ENCODE measurements around the gene DGKD. TPM values are rescaled to one million over a fixed set of nuclear protein-coding genes. Genes with fewer than 3 reads are reported as not detected.

DGKD gene
- total RNA-seq, 1 donor from 2014 or later = 58.0 TPM

DNA sequence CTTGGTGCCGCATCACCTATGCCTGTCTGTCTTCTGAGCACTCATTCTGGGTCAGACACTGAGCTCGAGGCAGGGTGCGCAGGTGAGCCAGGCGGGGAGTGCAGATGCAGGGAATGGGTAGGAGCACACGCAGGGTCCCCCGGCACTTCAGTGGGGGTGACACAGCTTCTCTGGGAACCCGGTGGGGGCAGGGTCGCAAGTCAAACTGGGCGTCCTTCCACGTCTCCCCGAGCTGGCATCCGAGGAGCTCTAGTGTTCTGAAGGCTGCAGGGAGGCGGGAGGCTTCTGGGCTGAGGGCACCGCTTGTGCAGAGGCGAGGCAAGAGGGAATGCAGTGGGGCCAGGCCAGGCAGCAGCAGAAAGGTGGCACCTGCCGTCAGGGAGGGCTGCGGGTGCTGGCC is 86.0 kb downstream of the DGKD start:
- intact Hi-C loops (cut with micrococcal nuclease) = loop anchor here (5.0 kb wide), 1 partner anchor 833 kb away; no protein-coding TSS in a partner anchor

- intact Hi-C loops (cut with micrococcal nuclease) = loop anchor here (5.0 kb wide), 1 partner anchor 833 kb away; no protein-coding TSS in a partner anchor
These were observed 86.4 kb downstream of the DGKD start for GRCh38 chr2:233440714-233441113.

DNA sequence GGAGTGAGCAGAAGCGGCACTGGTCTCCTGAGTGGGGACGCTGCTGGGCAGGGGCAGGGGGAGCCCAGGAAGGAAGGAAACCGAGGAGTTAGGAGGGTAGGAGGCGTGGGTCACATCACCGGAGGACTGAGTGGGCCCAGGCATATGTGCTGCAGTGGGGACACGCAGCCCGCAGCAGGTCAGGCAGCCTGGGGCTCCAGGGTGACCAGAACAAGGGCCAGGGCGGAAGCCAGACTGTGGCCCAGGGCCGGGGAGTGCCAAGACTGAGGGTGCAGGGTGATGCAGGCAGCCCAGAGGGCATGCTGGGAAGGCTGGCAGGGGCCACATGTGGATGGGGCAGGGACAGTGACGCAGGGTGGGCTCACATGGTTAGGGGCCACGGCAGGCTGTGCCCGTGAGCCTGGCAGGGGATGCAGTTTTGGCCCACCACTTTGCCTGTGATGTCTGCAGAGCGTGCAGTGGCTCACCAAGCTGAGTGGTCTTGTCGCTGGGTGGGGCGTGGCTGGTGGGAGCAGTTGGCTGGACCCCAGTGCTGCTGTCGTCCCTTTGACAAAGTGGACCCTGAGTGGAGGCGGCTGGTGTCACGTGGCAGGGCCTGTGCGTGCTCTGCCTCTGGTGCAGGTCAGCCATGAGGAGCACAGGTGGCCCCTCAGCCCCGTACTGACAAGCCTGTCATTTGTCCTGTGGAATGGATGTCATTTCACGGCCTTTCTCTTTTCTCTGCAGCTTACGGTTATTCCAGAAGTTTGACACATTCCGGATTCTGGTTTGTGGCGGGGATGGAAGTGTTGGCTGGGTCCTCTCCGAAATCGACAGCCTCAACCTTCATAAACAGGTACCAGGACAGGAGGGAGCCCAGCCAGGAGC is 87.1 kb downstream of the DGKD start:
- intact Hi-C loops (cut with micrococcal nuclease) = loop anchor here (2.0 to 5.0 kb wide), 2 partner anchors 269 to 834 kb away; no protein-coding TSS in a partner anchor

DNA sequence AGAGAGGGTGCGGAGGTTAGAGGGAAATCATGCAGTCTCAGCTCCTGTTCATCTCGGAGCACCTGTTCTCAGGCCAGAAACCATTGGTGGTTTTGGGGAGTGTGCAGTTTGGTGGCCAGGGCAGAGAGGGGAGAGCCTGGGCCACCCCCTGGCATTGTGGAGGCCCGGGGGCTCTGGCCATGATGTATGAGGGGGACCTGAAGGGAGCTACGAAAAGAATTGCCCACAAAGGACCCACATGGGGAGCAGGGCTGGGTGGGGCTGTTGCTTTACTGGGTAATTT is 87.7 kb downstream of the DGKD start:
- intact Hi-C loops (cut with micrococcal nuclease) = loop anchor here (2.0 to 5.0 kb wide), 2 partner anchors 269 to 835 kb away; no protein-coding TSS in a partner anchor

- intact Hi-C loops (cut with micrococcal nuclease) = loop anchor here (1.0 to 5.0 kb wide), 10 partner anchors 21 to 836 kb away; partner anchors contain the start of genes ATG16L1 and DGKD
These were observed 89.4 kb downstream of the DGKD start for GRCh38 chr2:233443511-233444183.

DNA sequence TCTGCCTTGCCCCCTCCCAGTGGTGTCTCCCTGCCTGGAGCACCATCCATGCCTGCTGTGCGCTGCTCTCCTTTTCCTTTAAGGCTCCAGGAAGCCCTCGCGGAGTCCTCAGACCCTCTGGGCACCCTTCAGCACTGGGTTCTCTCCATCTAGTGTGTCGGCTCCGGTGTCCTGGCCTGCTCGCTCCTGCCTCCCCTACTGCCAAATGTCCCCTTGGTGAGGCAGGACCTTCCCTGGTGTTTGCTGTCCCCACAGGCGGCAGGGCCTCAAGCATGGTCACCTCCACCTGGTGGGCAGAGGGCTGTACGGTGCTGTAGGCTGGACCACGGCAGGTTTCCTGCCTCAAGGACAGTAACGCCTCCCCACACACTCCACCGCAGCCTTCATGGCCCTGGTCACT is 90.2 kb downstream of the DGKD start:
- intact Hi-C loops (cut with micrococcal nuclease) = loop anchor here (5.0 kb wide), 1 partner anchor 837 kb away; no protein-coding TSS in a partner anchor

- intact Hi-C loops (cut with micrococcal nuclease) = no loop called here
These were observed 91.0 kb downstream of the DGKD start for GRCh38 chr2:233445152-233445830.

GRCh38 chr2:233446121-233446520 is 91.8 kb downstream of the DGKD start:
- intact Hi-C loops (cut with micrococcal nuclease) = no loop called here

DNA sequence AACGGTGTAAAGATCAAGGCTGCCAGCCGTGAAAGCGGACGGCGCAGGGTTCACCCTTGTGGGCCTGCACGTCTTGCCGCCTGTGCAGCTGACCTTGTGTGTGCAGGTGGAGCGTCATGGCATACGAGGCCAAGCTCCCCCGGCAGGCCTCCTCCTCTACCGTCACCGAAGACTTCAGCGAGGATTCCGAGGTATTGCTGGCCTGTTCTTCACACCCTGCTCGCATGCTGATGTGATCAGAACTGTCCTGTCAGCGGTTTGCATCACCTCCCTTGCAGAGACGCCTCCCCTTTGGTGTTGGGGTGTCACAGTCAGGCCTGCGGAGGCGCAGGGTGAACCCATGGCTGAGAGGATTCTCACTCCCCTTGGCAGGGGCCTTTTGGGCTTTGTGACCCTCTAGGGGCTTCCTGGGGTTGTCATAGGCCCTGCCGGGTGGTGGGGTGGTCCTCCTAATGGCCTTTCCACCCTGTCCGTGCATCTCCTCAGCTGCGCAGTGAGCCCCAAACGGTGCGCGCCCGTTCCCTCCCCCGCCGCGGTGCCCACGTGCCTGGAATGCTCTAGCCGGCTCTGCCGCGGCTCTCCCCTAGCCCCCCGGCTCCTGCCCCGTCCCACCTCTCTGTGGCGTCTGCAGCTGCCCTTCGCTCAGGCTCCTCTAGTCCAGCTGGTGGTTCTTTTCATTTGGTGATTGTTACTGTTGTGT is 92.5 kb downstream of the DGKD start:
- intact Hi-C loops (cut with micrococcal nuclease) = no loop called here

DNA sequence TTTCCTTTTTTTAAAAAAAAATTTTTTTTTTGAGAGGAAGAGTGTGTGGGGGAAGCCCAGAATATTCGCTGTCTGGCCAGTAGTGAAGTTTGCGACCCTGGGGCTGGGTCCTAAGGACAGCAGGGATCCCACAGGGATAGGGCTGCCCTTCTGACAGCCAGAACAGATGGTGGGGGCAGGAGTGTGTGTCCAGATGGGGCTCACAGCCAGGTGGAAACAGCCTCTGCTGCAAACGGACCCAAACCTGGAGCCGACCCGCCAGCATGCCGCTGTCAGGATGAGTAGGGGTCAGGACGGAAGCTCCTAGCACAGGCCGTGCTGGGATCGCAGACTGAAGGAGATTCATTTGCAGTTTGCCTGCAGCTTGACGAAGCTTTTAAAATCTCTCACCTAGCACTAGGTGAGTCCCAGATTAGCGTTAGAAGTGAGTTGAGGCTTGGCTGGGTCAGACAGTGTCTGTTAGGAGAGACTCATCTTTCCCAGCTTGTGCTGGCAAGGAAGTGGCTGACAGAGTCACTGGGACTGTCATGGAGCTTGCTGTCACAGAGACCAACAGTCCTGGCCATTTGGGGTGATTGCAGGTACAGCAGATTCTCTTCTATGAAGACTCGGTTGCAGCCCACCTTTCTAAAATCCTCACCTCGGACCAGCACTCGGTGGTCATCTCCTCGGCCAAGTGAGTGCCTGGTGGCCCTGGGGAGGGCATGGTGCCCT is 93.4 kb downstream of the DGKD start:
- intact Hi-C loops (cut with micrococcal nuclease) = no loop called here

DNA sequence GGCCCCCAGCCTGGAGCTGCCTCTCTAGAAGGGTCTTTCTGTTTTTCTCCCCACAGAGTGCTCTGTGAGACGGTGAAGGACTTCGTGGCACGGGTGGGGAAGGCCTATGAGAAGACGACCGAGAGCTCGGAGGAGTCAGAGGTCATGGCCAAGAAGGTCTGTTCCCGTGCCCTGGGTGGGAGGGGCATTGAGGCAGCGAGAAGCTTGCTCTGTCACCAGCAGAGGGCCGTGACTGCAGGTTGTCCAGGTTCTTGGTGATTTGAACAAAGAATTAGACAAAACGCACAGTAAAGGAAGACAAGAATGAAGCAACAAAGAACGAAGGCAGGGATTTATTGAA is 93.9 kb downstream of the DGKD start:
- intact Hi-C loops (cut with micrococcal nuclease) = no loop called here

DNA sequence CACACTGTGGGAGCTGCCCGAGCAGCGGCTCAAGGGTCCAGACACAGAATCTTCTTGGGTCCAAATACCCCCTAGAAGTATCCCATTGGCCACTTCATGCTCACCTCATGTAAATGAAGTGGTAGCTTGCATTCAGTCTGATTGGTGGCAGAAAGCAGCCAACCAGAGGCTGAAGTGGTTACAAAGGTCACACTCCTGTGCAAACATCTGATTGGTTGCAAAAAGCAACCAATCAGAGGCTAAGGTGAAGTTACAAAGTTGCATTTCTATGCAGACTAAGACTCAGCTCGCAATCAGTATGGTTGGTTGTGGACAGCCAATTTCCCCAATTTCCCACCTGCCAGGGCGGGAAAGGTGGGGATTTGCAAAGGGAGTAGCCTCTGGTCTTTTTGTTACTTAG is 94.3 kb downstream of the DGKD start:
- intact Hi-C loops (cut with micrococcal nuclease) = no loop called here

DNA sequence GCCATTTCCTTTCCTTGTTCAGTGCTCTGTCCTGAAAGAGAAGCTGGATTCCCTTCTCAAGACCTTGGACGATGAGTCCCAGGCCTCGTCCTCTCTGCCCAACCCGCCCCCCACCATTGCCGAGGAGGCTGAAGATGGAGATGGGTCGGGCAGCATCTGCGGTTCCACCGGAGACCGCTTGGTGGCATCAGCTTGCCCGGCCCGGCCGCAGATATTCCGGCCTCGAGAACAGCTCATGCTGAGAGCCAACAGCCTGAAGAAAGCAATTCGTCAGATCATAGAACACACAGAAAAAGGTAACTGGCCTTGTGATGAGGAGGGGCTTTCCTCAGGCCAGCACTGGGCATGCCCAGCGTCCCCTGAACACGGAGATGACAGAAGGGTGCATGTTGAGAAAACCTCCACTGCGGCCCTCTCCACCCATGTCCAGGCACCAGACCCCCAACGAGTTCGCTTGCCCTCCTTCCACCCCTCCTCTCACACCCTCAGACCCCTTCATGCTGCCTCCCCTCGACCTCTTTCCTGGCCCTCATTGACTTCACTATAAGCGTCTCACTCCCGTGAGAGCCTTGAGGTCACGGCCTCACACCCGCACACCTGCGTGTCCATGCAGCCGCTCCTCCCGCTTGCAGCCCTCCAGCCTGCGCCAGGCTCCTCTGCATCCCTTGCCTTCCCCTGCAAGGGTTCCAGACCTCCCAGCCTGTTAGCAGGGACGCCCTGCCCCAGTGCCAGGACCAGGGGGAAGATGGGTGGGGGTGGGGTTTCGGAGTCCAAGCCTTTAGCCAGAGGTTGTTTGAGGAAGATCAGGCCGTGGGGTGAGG is 95.0 kb downstream of the DGKD start:
- intact Hi-C loops (cut with micrococcal nuclease) = no loop called here

DNA sequence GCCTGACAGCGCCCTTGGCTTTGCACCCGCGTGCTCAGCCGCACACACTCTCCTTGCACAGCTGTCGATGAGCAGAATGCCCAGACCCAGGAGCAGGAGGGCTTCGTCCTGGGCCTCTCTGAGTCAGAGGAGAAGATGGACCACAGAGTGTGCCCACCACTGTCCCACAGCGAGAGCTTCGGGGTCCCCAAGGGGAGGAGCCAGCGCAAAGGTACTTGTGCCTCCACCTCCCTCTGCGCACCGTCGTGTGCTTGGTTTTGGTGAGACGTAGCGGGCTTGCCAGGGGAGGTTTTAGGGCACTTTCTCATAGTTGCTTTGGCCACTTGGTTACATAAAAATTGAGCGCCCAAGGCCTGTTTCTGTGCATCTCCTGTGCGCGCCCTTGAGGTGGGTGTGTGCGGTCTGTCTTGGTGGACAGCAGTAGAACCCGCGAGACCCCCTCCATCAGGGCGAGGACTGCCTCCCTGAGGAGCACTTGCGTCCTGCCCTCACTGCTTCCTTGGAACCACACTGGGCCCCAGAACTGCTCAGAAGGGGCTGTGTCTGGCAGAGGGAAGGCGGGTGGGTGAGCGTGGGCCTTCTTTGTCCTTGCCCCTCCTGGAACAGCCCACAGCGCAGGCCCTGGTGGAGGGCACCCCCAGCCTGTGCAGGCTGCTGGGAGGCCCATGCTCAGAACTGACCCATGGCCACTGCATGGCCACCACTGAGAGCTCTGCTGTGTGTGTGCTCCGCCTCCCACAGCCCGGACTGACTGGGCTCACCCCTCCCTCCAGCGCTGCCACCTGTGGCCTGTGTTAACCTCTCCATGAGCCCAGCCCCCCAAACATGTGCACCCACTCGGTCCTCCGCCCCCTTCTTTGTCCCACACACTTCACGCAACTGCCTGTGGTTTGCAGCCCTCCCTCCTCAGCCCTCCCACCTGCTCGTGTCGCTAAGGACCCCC is 95.9 kb downstream of the DGKD start:
- intact Hi-C loops (cut with micrococcal nuclease) = no loop called here

- intact Hi-C loops (cut with micrococcal nuclease) = no loop called here
These were observed 96.7 kb downstream of the DGKD start for GRCh38 chr2:233450864-233451575.

GRCh38 chr2:233451950-233452349 is 97.7 kb downstream of the DGKD start:
- intact Hi-C loops (cut with micrococcal nuclease) = no loop called here

DNA sequence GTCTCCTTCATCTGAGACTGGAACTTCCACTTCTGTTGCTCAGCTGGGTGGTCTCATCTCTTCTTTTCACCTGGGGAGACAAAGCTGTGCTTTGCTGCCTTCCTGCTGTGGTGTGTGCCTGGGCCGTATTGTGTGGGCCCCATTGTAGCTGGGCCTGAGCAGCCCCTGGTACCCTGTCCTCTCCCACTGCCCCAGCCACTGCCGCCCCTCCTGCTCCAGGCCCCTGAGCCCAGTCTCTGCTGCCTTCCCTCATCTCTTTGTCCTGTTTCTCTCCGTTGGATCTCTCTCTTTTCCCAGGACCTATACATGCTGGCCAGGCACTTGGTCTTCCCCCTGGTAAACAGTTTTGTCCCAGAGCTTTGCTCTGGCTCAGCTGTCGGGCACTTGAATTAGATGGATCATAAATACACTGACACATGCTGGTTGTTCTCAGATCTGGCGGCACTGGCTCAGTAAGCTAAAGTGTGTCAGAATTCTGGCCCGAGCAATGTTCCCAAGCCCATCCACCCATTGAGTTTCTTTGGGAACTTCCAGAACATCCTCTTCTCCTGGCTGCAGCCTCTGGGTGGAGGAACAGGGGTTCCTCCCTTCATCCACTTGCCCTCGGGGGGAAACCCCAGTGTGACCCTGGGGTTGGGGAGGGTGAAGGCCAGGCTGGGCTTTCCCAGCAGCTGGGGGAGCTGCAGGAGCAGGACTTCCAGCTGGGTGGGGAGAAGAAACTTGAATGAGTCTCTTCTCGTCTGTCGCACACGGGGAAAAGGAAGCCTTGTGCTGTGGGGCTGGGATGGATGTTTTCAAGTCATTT is 99.0 kb downstream of the DGKD start:
- intact Hi-C loops (cut with micrococcal nuclease) = no loop called here
